GM18951 (cell line): Measurements from ENCODE around the gene CACNA1A.

Source experiments
- POLR2A ChIP-seq: IDR thresholded peaks from 4 replicates; pipeline ENCODE4 v1.6.1; 2011; ENCODE audit warnings: mild to moderate bottlenecking; ENCODE audit not compliant: insufficient read length, insufficient read depth; ENCODE audit errors: extremely low read depth
- in situ Hi-C: fragments of 300-500 bp; cut with MboI; formaldehyde crosslinking; loops from one replicate; pipeline ENCODE4 v1.12.0; 2022; ENCODE audit warnings: low sequenced_read_pairs, mixed read lengths, inconsistent platforms; ENCODE audit not compliant: unreplicated experiment

The CACNA1A gene

GRCh38 chr19:13511947-13512346 lies 5.7 kb upstream of the CACNA1A start:
- no peak for TF ChIP-seq POLR2A
- in situ Hi-C loops = no loop called here

- TF ChIP-seq POLR2A = no peak
- in situ Hi-C loops = no loop called here
These were observed 853 bp upstream of the CACNA1A start for GRCh38 chr19:13507053-13507611.

GRCh38 chr19:13505761-13506470 lies 363 bp downstream of the CACNA1A start:
- in situ Hi-C loops = no loop called here
- no peak for TF ChIP-seq POLR2A

GRCh38 chr19:13505164-13505695 lies 1.0 kb downstream of the CACNA1A start:
- TF ChIP-seq POLR2A = no peak
- in situ Hi-C loops = no loop called here

GRCh38 chr19:13503570-13504235 lies 2.6 kb downstream of the CACNA1A start:
- TF ChIP-seq POLR2A = no peak
- in situ Hi-C loops = no loop called here

GRCh38 chr19:13502231-13502630 lies 4.0 kb downstream of the CACNA1A start:
- in situ Hi-C loops = no loop called here
- TF ChIP-seq POLR2A = no peak

- no peak for TF ChIP-seq POLR2A
- in situ Hi-C loops = no loop called here
These were observed 6.6 kb downstream of the CACNA1A start for GRCh38 chr19:13499692-13500091.

- in situ Hi-C loops = no loop called here
- TF ChIP-seq POLR2A = no peak
These were observed 12.6 kb downstream of the CACNA1A start for GRCh38 chr19:13493516-13494310.

GRCh38 chr19:13492128-13492527 lies 14.2 kb downstream of the CACNA1A start:
- TF ChIP-seq POLR2A = no peak
- in situ Hi-C loops = no loop called here

- in situ Hi-C loops = no loop called here
- no peak for TF ChIP-seq POLR2A
These were observed 18.3 kb downstream of the CACNA1A start for GRCh38 chr19:13487985-13488384.

GRCh38 chr19:13484166-13484565 lies 22.1 kb downstream of the CACNA1A start:
- in situ Hi-C loops = no loop called here
- no peak for TF ChIP-seq POLR2A

- in situ Hi-C loops = no loop called here
- no peak for TF ChIP-seq POLR2A
These were observed 23.1 kb downstream of the CACNA1A start for GRCh38 chr19:13483215-13483614.

- in situ Hi-C loops = no loop called here
- no peak for TF ChIP-seq POLR2A
These were observed 27.7 kb downstream of the CACNA1A start for GRCh38 chr19:13478576-13478975.
